Breast epithelium (tissue), 3 donors: ENCODE data around the gene BCAR1.

Source experiments
- POLR2A ChIP-seq: fragments of 450-650 bp; IDR thresholded peaks from one replicate; pipeline ENCODE4 v1.6.1; 2016; ENCODE audit warnings: antibody characterized with exemption, mild to moderate bottlenecking, moderate library complexity
- POLR2AphosphoS5 ChIP-seq, 3 donors: sonication (generic); formaldehyde crosslinking; IDR thresholded peaks; one replicate each; pipeline ENCODE4 v1.6.1; 2017; ENCODE audit warnings: antibody characterized with exemption in 3 of 3
- TF ChIP-seq, protein P1 (sequence below), 3 donors: fragments of 450-650 bp; IDR thresholded peaks; one replicate each; pipeline ENCODE4 v1.5.1; 2016 to 2017; ENCODE audit warnings: antibody characterized with exemption in 3 of 3, mild to moderate bottlenecking in 3 of 3, moderate library complexity in 3 of 3

DNA sequence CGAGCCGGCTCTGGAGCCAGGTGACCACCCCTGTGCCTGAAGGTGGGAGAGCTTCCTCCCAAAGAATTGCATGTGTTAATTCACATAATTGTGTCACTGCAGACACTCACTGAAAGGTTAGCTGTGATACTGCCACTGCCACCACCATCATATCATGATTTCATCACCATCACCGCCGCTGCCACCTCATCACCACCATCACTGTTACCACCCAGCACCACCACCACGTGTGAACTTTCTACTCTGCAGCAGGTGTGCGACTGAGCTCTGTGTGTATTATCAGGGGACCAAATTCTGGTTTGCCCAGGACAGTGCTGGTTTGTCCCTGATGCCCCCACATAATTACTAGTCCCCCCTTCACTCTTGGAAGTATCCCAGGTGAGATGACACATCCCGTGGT lies 15.2 kb downstream of the BCAR1 start:
- TF ChIP-seq, protein P1, sequence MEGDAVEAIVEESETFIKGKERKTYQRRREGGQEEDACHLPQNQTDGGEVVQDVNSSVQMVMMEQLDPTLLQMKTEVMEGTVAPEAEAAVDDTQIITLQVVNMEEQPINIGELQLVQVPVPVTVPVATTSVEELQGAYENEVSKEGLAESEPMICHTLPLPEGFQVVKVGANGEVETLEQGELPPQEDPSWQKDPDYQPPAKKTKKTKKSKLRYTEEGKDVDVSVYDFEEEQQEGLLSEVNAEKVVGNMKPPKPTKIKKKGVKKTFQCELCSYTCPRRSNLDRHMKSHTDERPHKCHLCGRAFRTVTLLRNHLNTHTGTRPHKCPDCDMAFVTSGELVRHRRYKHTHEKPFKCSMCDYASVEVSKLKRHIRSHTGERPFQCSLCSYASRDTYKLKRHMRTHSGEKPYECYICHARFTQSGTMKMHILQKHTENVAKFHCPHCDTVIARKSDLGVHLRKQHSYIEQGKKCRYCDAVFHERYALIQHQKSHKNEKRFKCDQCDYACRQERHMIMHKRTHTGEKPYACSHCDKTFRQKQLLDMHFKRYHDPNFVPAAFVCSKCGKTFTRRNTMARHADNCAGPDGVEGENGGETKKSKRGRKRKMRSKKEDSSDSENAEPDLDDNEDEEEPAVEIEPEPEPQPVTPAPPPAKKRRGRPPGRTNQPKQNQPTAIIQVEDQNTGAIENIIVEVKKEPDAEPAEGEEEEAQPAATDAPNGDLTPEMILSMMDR (IDR thresholded peaks at IDR 0.05) = no peak
- no peak for TF ChIP-seq POLR2A
- TF ChIP-seq POLR2AphosphoS5 (IDR thresholded peaks at IDR 0.05) = no peak
